ENCODE measurements around the gene CBR3. TPM values are rescaled to one million over a fixed set of nuclear protein-coding genes. Genes with fewer than 3 reads are reported as not detected.
"Not testable (repeated sequence)": the region's sequence is repeated elsewhere in the genome, so short reads cannot be mapped to it uniquely, and the experiment has no call there.

CBR3 gene
- total and polyA plus RNA-seq, 9 of the 15 experiments (the other 6 are each of a cell fraction or from before 2014, with no cell fraction given) = not detected

DNA sequence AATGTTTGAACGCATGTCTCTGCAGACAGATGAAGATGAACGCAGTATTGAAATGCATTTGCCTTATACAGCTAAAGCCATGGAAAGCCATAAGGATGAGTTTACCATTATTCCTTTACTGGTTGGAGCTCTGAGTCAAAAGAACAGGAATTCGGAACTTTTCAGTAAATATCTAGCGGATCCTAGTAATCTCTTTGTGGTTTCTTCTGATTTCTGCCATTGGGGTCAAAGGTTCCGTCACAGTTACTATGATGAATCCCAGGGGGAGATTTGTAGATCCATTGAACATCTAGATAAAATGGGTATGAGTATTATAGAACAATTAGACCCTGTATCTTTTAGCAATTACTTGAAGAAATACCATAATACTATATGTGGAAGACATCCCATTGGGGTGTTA, 4.0 kb upstream of the CBR3 start:
- H3K4me2 ChIP-seq (ENCODE audit: insufficient read depth, low read length); H3K9me1 ChIP-seq (ENCODE audit: control insufficient read depth, insufficient read depth, low read length); DNase-seq (ENCODE audit: extremely low read depth in 1 of 4, low spot score in 3 of 4); H3K9me3 ChIP-seq (replicated peaks; ENCODE audit: control insufficient read depth, insufficient read depth, low read depth, low read length); H3K79me2 ChIP-seq (ENCODE audit: control insufficient read depth, insufficient read depth, low read length); intact Hi-C loops (cut with micrococcal nuclease); BruUV-seq (replicated peaks); H3K9ac ChIP-seq (ENCODE audit: insufficient read depth in 1 of 2, low read depth in 2 of 2, low read length in 2 of 2); H2AFZ ChIP-seq (ENCODE audit: low read depth, low read length); in situ Hi-C loops (cut with MboI); H3K27ac ChIP-seq (ENCODE audit: extremely low read depth, low read depth, low read length); ATAC-seq; CTCF ChIA-PET (ENCODE audit: low intra/inter-chr PET ratio); H4K20me1 ChIP-seq (replicated peaks; ENCODE audit: control insufficient read depth, insufficient read depth, low read length); H3K4me3 ChIP-seq; H3K36me3 ChIP-seq (ENCODE audit: control insufficient read depth, insufficient read depth, low read length): not testable (repeated sequence)
- POLR2A ChIA-PET = interaction anchor here (0.8 kb wide), 1 partner anchor 9 kb away, joined by 5 read pairs; no protein-coding TSS in a partner anchor
- peak; percentile 70 for FAIRE-seq
- 9% methylated on average over 5 of the region's 5 CpGs for WGBS (ENCODE audit: insufficient coverage, low coverage, missing lambda C conversion rate)
- Histone ChIP-seq H3K27me3 (ENCODE audit: control insufficient read depth in 2 of 2, insufficient read depth in 2 of 2, low read length in 2 of 2) (peaks cover 39 to 70% of the 10 kb centered on the region in 2 experiments), H3K4me1 (replicated peaks in 1 of 2; ENCODE audit: control insufficient read depth in 2 of 2, insufficient read depth in 2 of 2, low read length in 2 of 2) (peaks cover 0 to 15% of the 10 kb centered on the region in 2 experiments; a peak in 2 of 5 replicates)
- TF ChIP-seq KDM1A (IDR thresholded peaks at IDR 0.05) = peak; percentile 55 to 60; a peak in 3 of 4 replicates

- intact Hi-C loops (cut with micrococcal nuclease) = no loop called here
- H3K27ac ChIP-seq (ENCODE audit: extremely low read depth, low read depth, low read length) = no peak overlapping the region
- H3K9me3 ChIP-seq (replicated peaks; ENCODE audit: control insufficient read depth, insufficient read depth, low read depth, low read length) = no peaks in the 10 kb centered on the region
- ATAC-seq = no peak
- H3K9ac ChIP-seq (ENCODE audit: insufficient read depth in 1 of 2, low read depth in 2 of 2, low read length in 2 of 2) = no peak overlapping the region
- H3K4me1 ChIP-seq (replicated peaks in 1 of 2; ENCODE audit: control insufficient read depth in 2 of 2, insufficient read depth in 2 of 2, low read length in 2 of 2) = peaks cover 0 to 15% of the 10 kb centered on the region in 2 experiments; a peak in 2 of 5 replicates
- POLR2A ChIA-PET = interaction anchor here (0.6 to 1.1 kb wide), 2 partner anchors 10 to 1219 kb away, joined by 3 read pairs; no protein-coding TSS in a partner anchor
- H3K36me3 ChIP-seq (ENCODE audit: control insufficient read depth, insufficient read depth, low read length) = no peaks in the 10 kb centered on the region
- H3K79me2 ChIP-seq (ENCODE audit: control insufficient read depth, insufficient read depth, low read length) = no peaks in the 10 kb centered on the region
- H4K20me1 ChIP-seq (replicated peaks; ENCODE audit: control insufficient read depth, insufficient read depth, low read length) = 0 out of 2 replicates have a peak, but pooled peaks cover 3% of the 10 kb centered on the region
- CTCF ChIA-PET (ENCODE audit: low intra/inter-chr PET ratio) = no interaction called here
- no peaks in the 10 kb centered on the region for H3K9me1 ChIP-seq (ENCODE audit: control insufficient read depth, insufficient read depth, low read length)
- no peak overlapping the region for H3K4me2 ChIP-seq (ENCODE audit: insufficient read depth, low read length)
- H2AFZ ChIP-seq (ENCODE audit: low read depth, low read length) = no peak overlapping the region
- in situ Hi-C loops (cut with MboI) = no loop called here
- FAIRE-seq = no peak
- H3K4me3 ChIP-seq = no peak overlapping the region
- DNase-seq (ENCODE audit: extremely low read depth in 1 of 4, low spot score in 3 of 4) = no peak
- BruUV-seq (replicated peaks) = no TSS peak
- 22% methylated on average over 8 of the region's 8 CpGs for WGBS (ENCODE audit: insufficient coverage, low coverage, missing lambda C conversion rate)
- peaks cover 40 to 68% of the 10 kb centered on the region in 2 experiments for H3K27me3 ChIP-seq (ENCODE audit: control insufficient read depth in 2 of 2, insufficient read depth in 2 of 2, low read length in 2 of 2)
- TF ChIP-seq, protein P1, sequence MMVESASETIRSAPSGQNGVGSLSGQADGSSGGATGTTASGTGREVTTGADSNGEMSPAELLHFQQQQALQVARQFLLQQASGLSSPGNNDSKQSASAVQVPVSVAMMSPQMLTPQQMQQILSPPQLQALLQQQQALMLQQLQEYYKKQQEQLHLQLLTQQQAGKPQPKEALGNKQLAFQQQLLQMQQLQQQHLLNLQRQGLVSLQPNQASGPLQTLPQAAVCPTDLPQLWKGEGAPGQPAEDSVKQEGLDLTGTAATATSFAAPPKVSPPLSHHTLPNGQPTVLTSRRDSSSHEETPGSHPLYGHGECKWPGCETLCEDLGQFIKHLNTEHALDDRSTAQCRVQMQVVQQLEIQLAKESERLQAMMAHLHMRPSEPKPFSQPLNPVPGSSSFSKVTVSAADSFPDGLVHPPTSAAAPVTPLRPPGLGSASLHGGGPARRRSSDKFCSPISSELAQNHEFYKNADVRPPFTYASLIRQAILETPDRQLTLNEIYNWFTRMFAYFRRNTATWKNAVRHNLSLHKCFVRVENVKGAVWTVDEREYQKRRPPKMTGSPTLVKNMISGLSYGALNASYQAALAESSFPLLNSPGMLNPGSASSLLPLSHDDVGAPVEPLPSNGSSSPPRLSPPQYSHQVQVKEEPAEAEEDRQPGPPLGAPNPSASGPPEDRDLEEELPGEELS (CRISPR knock-in tag; IDR thresholded peaks at IDR 0.05; ENCODE audit: borderline replicate concordance) = no peak
- TF ChIP-seq PHF20 (IDR thresholded peaks at IDR 0.05; ENCODE audit: partially characterized antibody) (no peak), C11orf30 (IDR thresholded peaks at IDR 0.05; ENCODE audit: low read depth) (peak; percentile 50; the same call in 1 of the 2 replicates), MAFK (IDR thresholded peaks at IDR 0.05; ENCODE audit: low read length) (no peak), NFIC (IDR thresholded peaks at IDR 0.05) (no peak), SREBF1 (IDR thresholded peaks at IDR 0.05; ENCODE audit: borderline replicate concordance, low read depth, low read length) (no peak), ZNF197 (CRISPR knock-in tag; IDR thresholded peaks at IDR 0.05; ENCODE audit: low read depth) (no peak), MAFG (tag; conservative IDR thresholded peaks at IDR 0.05) (peak; percentile 56), U2AF2 (optimal IDR thresholded peaks at IDR 0.05; ENCODE audit: low read depth, low read length) (no peak)
- TF ChIP-seq, protein P2, sequence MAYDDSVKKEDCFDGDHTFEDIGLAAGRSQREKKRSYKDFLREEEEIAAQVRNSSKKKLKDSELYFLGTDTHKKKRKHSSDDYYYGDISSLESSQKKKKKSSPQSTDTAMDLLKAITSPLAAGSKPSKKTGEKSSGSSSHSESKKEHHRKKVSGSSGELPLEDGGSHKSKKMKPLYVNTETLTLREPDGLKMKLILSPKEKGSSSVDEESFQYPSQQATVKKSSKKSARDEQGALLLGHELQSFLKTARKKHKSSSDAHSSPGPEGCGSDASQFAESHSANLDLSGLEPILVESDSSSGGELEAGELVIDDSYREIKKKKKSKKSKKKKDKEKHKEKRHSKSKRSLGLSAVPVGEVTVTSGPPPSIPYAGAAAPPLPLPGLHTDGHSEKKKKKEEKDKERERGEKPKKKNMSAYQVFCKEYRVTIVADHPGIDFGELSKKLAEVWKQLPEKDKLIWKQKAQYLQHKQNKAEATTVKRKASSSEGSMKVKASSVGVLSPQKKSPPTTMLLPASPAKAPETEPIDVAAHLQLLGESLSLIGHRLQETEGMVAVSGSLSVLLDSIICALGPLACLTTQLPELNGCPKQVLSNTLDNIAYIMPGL (CRISPR knock-in tag; IDR thresholded peaks at IDR 0.05) = no peak
These were observed 2.2 kb upstream of the CBR3 start for GRCh38 chr21:36132696-36133095.

All from K562 (cell line).